Posterior cingulate gyrus (tissue), 11 donors: ENCODE results near the gene MERTK.
A peak's percentile ranks its signal among the peaks of the same experiment; 100 is the strongest.
"Not testable (repeated sequence)": the region's sequence is repeated elsewhere in the genome, so short reads cannot be mapped to it uniquely, and the experiment has no call there.

Experiments used
- DNase-seq, 10 donors: peaks; one replicate each; pipeline versions ENCODE4 v3.0.0 to v3.0.0-alpha.2; 2020 to 2021; ENCODE audit warnings: mixed read lengths in 3 of 10
- intact Hi-C: fragments of 100-400 bp; cut with DNase I; formaldehyde crosslinking; loops from one replicate; pipeline ENCODE4 v1.15.1; 2023

The MERTK gene

GRCh38 chr2:111897924-111898702 is at the start of gene MERTK:
MERTK (plus strand) TSS chr2:111898607; CDS start chr2:111898736, 129 bp downstream.
- intact Hi-C loops = loop anchor here (2.0 kb wide), 1 partner anchor 23 kb away; no protein-coding TSS in a partner anchor
- peak; percentile 36 to 95 (median 68) for DNase-seq

- peak in 5 of 10 donors; percentile 14 to 75 (median 28) for DNase-seq
- intact Hi-C loops = not testable (repeated sequence)
Observed at GRCh38 chr2:111850646-111851045, 47.8 kb upstream of the MERTK start.

- DNase-seq, intact Hi-C loops: not testable (repeated sequence)
Observed at GRCh38 chr2:111852544-111852943, 45.9 kb upstream of the MERTK start.

- intact Hi-C loops, DNase-seq: not testable (repeated sequence)
Observed at GRCh38 chr2:111860005-111860404, 38.4 kb upstream of the MERTK start.

- intact Hi-C loops, DNase-seq: not testable (repeated sequence)
Observed at GRCh38 chr2:111865124-111865523, 33.3 kb upstream of the MERTK start.

GRCh38 chr2:111872806-111873205 is 25.6 kb upstream of the MERTK start:
- DNase-seq, intact Hi-C loops: not testable (repeated sequence)

- intact Hi-C loops = no loop called here
- peak; percentile 82 to 98 (median 88) for DNase-seq
Observed at GRCh38 chr2:111883661-111884591, 14.5 kb upstream of the MERTK start, which contains the start of gene ANAPC1. ANAPC1 (minus strand) TSS chr2:111884193; CDS start chr2:111880825, 3,368 bp downstream.

- intact Hi-C loops = no loop called here
- DNase-seq = peak in 2 of 10 donors; percentile 24 to 70
Observed at GRCh38 chr2:111884592-111884964, 13.8 kb upstream of the MERTK start.

- intact Hi-C loops = no loop called here
- DNase-seq = no peak
Observed at GRCh38 chr2:111896024-111896423, 2.4 kb upstream of the MERTK start.

- DNase-seq = no peak
- intact Hi-C loops = no loop called here
Observed at GRCh38 chr2:111896576-111896975, 1.8 kb upstream of the MERTK start.

- intact Hi-C loops = no loop called here
- no peak for DNase-seq
Observed at GRCh38 chr2:111897630-111897923, 830 bp upstream of the MERTK start.

GRCh38 chr2:111898703-111899514 is 502 bp downstream of the MERTK start:
- intact Hi-C loops = loop anchor here (2.0 kb wide), 1 partner anchor 22 kb away; no protein-coding TSS in a partner anchor
- DNase-seq = peak in 4 of 10 donors; percentile 24 to 87 (median 80)

GRCh38 chr2:111900859-111901258 is 2.5 kb downstream of the MERTK start:
- DNase-seq = peak in 5 of 10 donors; percentile 27 to 85 (median 50)
- intact Hi-C loops = no loop called here

- DNase-seq = no peak
- intact Hi-C loops = no loop called here
Observed at GRCh38 chr2:111903516-111903915, 5.1 kb downstream of the MERTK start.

GRCh38 chr2:111903930-111904439 is 5.6 kb downstream of the MERTK start:
- intact Hi-C loops = no loop called here
- DNase-seq = no peak

- DNase-seq = no peak
- intact Hi-C loops = no loop called here
Observed at GRCh38 chr2:111904726-111905474, 6.5 kb downstream of the MERTK start.

GRCh38 chr2:111905475-111905869 is 7.1 kb downstream of the MERTK start:
- intact Hi-C loops, DNase-seq: not testable (repeated sequence)

- DNase-seq = peak in 1 of 10 donors; percentile 42
- intact Hi-C loops = loop anchor here (1.0 kb wide), 1 partner anchor 14 kb away; no protein-coding TSS in a partner anchor
Observed at GRCh38 chr2:111905990-111906735, 7.8 kb downstream of the MERTK start.

- no peak for DNase-seq
- intact Hi-C loops = no loop called here
Observed at GRCh38 chr2:111908578-111908977, 10.2 kb downstream of the MERTK start.
